ENCODE measurements around the gene PPP3CA.

Gene PPP3CA

GRCh38 chr4:100984901-100985300 lies 362.4 kb downstream of the PPP3CA start:
- DNase-seq: no peak

DNA sequence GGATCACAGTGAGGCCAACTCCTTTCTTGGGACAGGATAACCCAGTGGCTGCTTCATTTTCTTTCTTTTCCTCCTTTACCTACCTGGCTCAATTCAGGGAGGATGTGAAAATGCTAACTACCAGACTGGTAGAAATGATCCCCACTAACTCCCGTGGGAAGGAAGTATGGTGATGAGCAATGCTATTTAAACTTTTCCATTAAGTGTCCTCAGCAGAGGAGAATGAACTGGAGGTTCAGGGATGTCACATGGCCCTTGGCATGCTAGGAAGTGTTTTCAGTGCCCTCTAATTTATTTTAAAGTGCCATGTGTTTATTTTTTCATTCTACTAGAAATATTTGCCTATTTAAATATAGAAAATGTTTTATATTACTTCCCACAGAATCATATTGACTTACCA lies 363.9 kb downstream of the PPP3CA start:
- no peak for DNase-seq

DNA sequence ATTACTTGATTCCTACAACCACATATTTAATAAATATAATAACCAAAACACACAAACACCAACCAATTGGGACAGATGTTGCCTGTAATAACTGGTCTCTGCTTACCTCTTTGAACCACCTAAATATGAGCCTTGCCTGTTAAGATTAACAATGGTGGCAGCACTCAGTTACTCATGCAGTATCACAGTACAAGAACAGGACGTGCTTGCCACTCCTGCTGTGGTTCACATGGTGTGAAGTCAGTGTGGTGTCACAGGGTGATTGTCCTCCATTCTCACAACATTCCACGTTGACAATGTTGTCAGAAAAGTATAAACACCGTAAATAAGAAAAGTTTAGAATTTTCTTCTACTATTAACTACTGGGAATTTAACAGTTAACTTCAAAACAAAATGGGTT lies 365.0 kb downstream of the PPP3CA start:
- DNase-seq: no peak

DNA sequence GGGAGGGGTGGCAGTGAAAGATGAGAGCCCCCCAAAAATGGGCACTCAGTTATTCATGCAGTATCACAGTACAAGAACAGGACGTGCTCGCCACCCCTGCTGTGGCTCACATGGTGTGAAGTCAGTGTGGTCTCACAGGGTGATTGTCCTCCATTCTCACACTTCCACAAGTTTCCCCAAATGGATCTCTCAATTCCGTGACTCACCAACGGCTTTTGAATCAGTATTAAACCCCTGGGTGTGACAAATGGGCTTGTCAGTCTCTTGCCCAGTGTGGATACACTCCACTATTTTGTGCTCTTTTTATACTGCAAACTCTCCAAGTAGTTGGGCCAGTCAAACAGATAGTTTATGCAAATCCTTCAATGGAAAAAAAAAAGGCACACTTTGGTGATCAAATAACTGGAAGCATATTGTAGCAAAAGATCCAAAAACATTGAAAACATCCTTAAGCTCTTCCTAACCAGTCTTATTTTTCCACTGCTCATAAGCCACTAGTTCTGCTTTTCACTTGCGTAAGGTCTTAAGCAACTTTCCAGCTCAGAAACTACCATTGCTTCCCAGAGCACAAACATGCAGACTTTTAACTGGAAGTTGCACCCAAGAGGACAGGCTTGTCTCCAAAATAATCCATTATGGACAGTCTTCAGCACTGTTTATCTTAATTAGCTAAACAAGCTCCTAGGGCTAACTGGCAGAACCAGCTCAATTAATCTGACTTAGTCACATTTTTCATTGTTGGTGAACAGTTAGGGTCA lies 365.7 kb downstream of the PPP3CA start:
- no peak for DNase-seq

- DNase-seq: no peak
Observed at GRCh38 chr4:100979736-100980135, 367.6 kb downstream of the PPP3CA start.

- no peak for DNase-seq
Observed at GRCh38 chr4:100977746-100978397, 369.5 kb downstream of the PPP3CA start.

- DNase-seq: no peak
Observed at GRCh38 chr4:100977274-100977673, 370.1 kb downstream of the PPP3CA start.
